NCI-H2107 treated with DMSO at 0.1 percent for 48 hours (cell line): ENCODE results near the gene ZBTB1.

Source experiments
- DNase-seq: peaks from one replicate; lab custom pipeline; 2025; ENCODE audit not compliant: unreplicated experiment; lab: John Stamatoyannopoulos, UW

The ZBTB1 gene

GRCh38 chr14:64504310-64504896 lies at the start of gene ZBTB1:
Gene ZBTB1, plus strand, starts transcription at chr14:64504770. Its CDS starts 16,735 bp downstream, at chr14:64521505.
- DNase-seq, result peak; percentile 84

GRCh38 chr14:64459405-64460136 lies 45.0 kb upstream of the ZBTB1 start:
- DNase-seq, result no peak

- no peak for DNase-seq
Observed at GRCh38 chr14:64461221-64461620, 43.3 kb upstream of the ZBTB1 start.

- no peak for DNase-seq
Observed at GRCh38 chr14:64463195-64463594, 41.4 kb upstream of the ZBTB1 start.

- no peak for DNase-seq
Observed at GRCh38 chr14:64463873-64464272, 40.7 kb upstream of the ZBTB1 start.

- DNase-seq, result peak; percentile 65
Observed at GRCh38 chr14:64464651-64465050, 39.9 kb upstream of the ZBTB1 start.

- DNase-seq, result peak; percentile 75
Observed at GRCh38 chr14:64465191-64465822, 39.3 kb upstream of the ZBTB1 start, which contains the start of gene AKAP5. Gene AKAP5, plus strand, starts transcription at chr14:64465499. Its CDS starts 2,896 bp downstream, at chr14:64468395.

- peak; percentile 49 for DNase-seq
Observed at GRCh38 chr14:64465831-64466554, 38.6 kb upstream of the ZBTB1 start.

GRCh38 chr14:64467101-64467500 lies 37.5 kb upstream of the ZBTB1 start:
- DNase-seq, result no peak

GRCh38 chr14:64467566-64467965 lies 37.0 kb upstream of the ZBTB1 start:
- no peak for DNase-seq

- no peak for DNase-seq
Observed at GRCh38 chr14:64468451-64468850, 36.1 kb upstream of the ZBTB1 start.

GRCh38 chr14:64474041-64474440 lies 30.5 kb upstream of the ZBTB1 start:
- peak; percentile 92 for DNase-seq

- DNase-seq, result no peak
Observed at GRCh38 chr14:64474698-64475097, 29.9 kb upstream of the ZBTB1 start.

GRCh38 chr14:64475585-64476273 lies 28.8 kb upstream of the ZBTB1 start:
- no peak for DNase-seq

GRCh38 chr14:64476438-64476837 lies 28.1 kb upstream of the ZBTB1 start:
- DNase-seq, result no peak

- no peak for DNase-seq
Observed at GRCh38 chr14:64478634-64479250, 25.8 kb upstream of the ZBTB1 start.

GRCh38 chr14:64488590-64489099 lies 15.9 kb upstream of the ZBTB1 start:
- DNase-seq, result no peak

- no peak for DNase-seq
Observed at GRCh38 chr14:64491637-64492036, 12.9 kb upstream of the ZBTB1 start.

GRCh38 chr14:64493455-64493854 lies 11.1 kb upstream of the ZBTB1 start:
- no peak for DNase-seq

- no peak for DNase-seq
Observed at GRCh38 chr14:64495252-64495651, 9.3 kb upstream of the ZBTB1 start.
